PC-9 (cell line): ENCODE results near the gene RPL10A. TPM values are rescaled to one million over a fixed set of nuclear protein-coding genes. Genes with fewer than 3 reads are reported as not detected.

Experiments used
- BruUV-seq: library from RNA; stranded (reverse); fragments of 400-500 nt; replicated peaks from 2 replicates; lab custom pipeline; 2021; lab: Mats Ljungman, UMichigan
- CTCF ChIA-PET: fragments of 300-600 bp; sonication (Branson Sonifier 250); formaldehyde crosslinking; loops from one replicate; lab custom pipeline; 2022; ENCODE audit warnings: antibody characterized with exemption; lab: Charles Lee
- POLR2A ChIA-PET: fragments of 300-600 bp; sonication (Branson Sonifier 250); formaldehyde crosslinking; loops from one replicate; lab custom pipeline; 2022; ENCODE audit warnings: antibody characterized with exemption; ENCODE audit not compliant: unreplicated experiment; lab: Charles Lee
- DNase-seq, 2 experiments: peaks; one replicate each; pipeline versions ENCODE4 v3.0.0 to v3.0.0-alpha.2; 2015 to 2022; ENCODE audit warnings: mixed read lengths in 1 of 2
- H2AFZ ChIP-seq: fragments of 200-600 bp; sonication (generic); 2 replicates; pipeline ENCODE4 v1.8.1; 2017; ENCODE audit warnings: antibody characterized with exemption
- H3F3A ChIP-seq: fragments of 200-600 bp; sonication (generic); 2 replicates; pipeline ENCODE4 v1.8.1; 2017; ENCODE audit warnings: antibody characterized with exemption, mild to moderate bottlenecking, low read depth; ENCODE audit not compliant: insufficient read depth
- H3K27ac ChIP-seq: fragments of 200-600 bp; sonication (generic); 2 replicates; pipeline ENCODE4 v1.6.1; 2016; ENCODE audit warnings: mixed run types
- H3K27me3 ChIP-seq: fragments of 200-600 bp; sonication (generic); 2 replicates; pipeline ENCODE4 v1.6.1; 2016; ENCODE audit warnings: low read depth, mixed run types; ENCODE audit not compliant: insufficient read depth
- H3K36me3 ChIP-seq: fragments of 200-600 bp; sonication (generic); 2 replicates; pipeline ENCODE4 v1.6.1; 2016; ENCODE audit warnings: low read depth, mixed run types
- H3K4me1 ChIP-seq: fragments of 200-600 bp; sonication (generic); replicated peaks from 2 replicates; pipeline ENCODE4 v1.6.1; 2016; ENCODE audit warnings: mixed run types; ENCODE audit not compliant: insufficient read depth
- H3K4me2 ChIP-seq: fragments of 200-600 bp; sonication (generic); 2 replicates; pipeline ENCODE4 v1.6.1; 2017; ENCODE audit warnings: mixed run types
- H3K4me3 ChIP-seq: fragments of 200-600 bp; sonication (generic); 2 replicates; pipeline ENCODE4 v1.6.1; 2016; ENCODE audit warnings: mixed run types
- H3K79me2 ChIP-seq: fragments of 200-600 bp; sonication (generic); 2 replicates; pipeline ENCODE4 v1.6.1; 2017; ENCODE audit warnings: low read depth, mixed run types
- H3K9me2 ChIP-seq: fragments of 200-600 bp; sonication (generic); 2 replicates; pipeline ENCODE4 v1.8.1; 2017; ENCODE audit warnings: mild to moderate bottlenecking; ENCODE audit not compliant: insufficient read depth
- H3K9me3 ChIP-seq: fragments of 200-600 bp; sonication (generic); 2 replicates; pipeline ENCODE4 v1.8.1; 2016; ENCODE audit warnings: low read depth; ENCODE audit not compliant: insufficient read depth
- H4K20me1 ChIP-seq: fragments of 200-600 bp; sonication (generic); 2 replicates; pipeline ENCODE4 v1.8.1; 2017; ENCODE audit not compliant: insufficient read depth
- CTCF ChIP-seq: fragments of 200-600 bp; sonication (generic); conservative IDR thresholded peaks from 2 replicates; pipeline ENCODE4 v1.6.1; 2017; ENCODE audit warnings: mixed run types, antibody characterized with exemption, mild to moderate bottlenecking, moderate library complexity
- EZH2 ChIP-seq: fragments of 200-600 bp; sonication (generic); IDR thresholded peaks from 2 replicates; pipeline ENCODE4 v1.8.0; 2017; ENCODE audit warnings: antibody characterized with exemption, low read depth
- intact Hi-C: fragments of 100-400 bp; cut with micrococcal nuclease; formaldehyde crosslinking; loops from one replicate; pipeline ENCODE4 v1.10.0; 2022; ENCODE audit not compliant: unreplicated experiment
- total RNA-seq: library from RNA; stranded (reverse); gene quantifications from 2 replicates; pipeline ENCODE4 v1.2.3, GENCODE V29; 2021

Gene RPL10A
- total RNA-seq, 1 experiment from 2014 or later, result 1,335 TPM

DNA sequence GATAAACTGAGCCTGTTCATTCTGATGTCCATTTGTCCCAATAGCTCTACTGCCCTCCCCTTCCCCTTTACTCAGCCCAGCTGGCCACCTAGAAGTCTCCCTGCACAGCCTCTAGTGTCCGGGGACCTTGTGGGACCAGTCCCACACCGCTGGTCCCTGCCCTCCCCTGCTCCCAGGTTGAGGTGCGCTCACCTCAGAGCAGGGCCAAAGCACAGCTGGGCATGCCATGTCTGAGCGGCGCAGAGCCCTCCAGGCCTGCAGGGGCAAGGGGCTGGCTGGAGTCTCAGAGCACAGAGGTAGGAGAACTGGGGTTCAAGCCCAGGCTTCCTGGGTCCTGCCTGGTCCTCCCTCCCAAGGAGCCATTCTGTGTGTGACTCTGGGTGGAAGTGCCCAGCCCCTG, 40.8 kb upstream of the RPL10A start:
- BruUV-seq, result no TSS peak
- intact Hi-C loops, result no loop called here
- CTCF ChIA-PET, result no interaction called here

GRCh38 chr6:35427851-35428321, 40.3 kb upstream of the RPL10A start:
- Histone ChIP-seq H3K36me3 (no peaks in the 10 kb centered on the region), H3K27me3 (no peaks in the 10 kb centered on the region), H3K79me2 (no peaks in the 10 kb centered on the region), H3K9me2 (no peaks in the 10 kb centered on the region), H2AFZ (no peak overlapping the region), H3K4me2 (no peak overlapping the region), H3K27ac (no peak overlapping the region), H3K4me1 (no peaks in the 10 kb centered on the region), H3F3A (no peaks in the 10 kb centered on the region), H3K4me3 (no peak overlapping the region), H3K9me3 (peaks cover 18% of the 10 kb centered on the region; the same call in 1 of the 2 replicates), H4K20me1 (no peaks in the 10 kb centered on the region)
- TF ChIP-seq CTCF, result no peak
- no peak for TF ChIP-seq EZH2
- ChIA-PET POLR2A (no interaction called here), CTCF (interaction anchor here (0.6 to 0.7 kb wide), 2 partner anchors 119 to 247 kb away, joined by 4 to 5 read pairs; no protein-coding TSS in a partner anchor)
- BruUV-seq, result no TSS peak
- no peak for DNase-seq
- intact Hi-C loops, result no loop called here

More for the DNA sequence above, 40.8 kb upstream of the RPL10A start:
- no peaks in the 10 kb centered on the region for H3K9me2 ChIP-seq
- H3K27ac ChIP-seq, result no peak overlapping the region
- H3K36me3 ChIP-seq, result no peaks in the 10 kb centered on the region
- peaks cover 18% of the 10 kb centered on the region; the same call in 1 of the 2 replicates for H3K9me3 ChIP-seq
- DNase-seq, result no peak
- H4K20me1 ChIP-seq, result no peaks in the 10 kb centered on the region
- H3F3A ChIP-seq, result no peaks in the 10 kb centered on the region
- H3K4me1 ChIP-seq, result no peaks in the 10 kb centered on the region
- H3K4me2 ChIP-seq, result no peak overlapping the region
- no peak overlapping the region for H3K4me3 ChIP-seq
- no peaks in the 10 kb centered on the region for H3K79me2 ChIP-seq
- TF ChIP-seq EZH2 (no peak), CTCF (no peak)
- POLR2A ChIA-PET, result no interaction called here
- no peak overlapping the region for H2AFZ ChIP-seq
- H3K27me3 ChIP-seq, result no peaks in the 10 kb centered on the region

DNA sequence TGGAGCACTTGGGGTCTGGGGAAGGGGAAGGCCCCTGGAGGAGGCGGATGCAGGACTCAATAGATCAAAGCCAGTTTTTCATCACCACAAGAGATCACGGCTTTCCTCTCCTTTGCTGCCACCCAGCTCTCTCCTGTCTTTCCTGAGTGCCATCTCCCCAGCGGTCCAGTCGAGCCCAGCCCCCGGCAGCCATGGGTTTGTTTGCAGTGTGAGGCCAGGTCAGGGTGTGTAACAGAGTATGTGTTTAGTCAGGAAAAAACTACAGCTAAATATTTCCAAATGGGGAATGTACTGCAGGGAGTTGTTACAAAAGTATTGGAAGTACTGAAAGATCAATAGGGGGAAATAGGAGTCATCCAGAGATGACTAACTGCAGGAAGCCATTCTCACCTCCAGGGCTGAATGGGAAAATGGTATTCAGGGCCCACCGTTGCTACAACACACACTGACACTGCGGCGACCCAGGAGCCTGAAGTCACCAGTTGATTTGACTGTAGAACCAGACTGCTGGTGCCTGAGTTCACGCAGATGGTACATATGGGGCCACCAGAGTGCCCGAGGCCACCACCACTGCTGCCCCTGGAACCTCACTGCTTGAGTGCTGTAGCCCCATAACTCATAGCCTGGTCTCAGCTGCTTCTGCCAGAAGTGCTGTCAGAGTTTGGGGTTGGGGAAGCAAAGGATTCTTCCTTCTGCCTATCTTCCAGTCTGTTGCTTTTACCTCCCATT, 39.6 kb upstream of the RPL10A start:
- H3K9me3 ChIP-seq, result peaks cover 18% of the 10 kb centered on the region; the same call in 1 of the 2 replicates
- DNase-seq, result no peak
- H3F3A ChIP-seq, result no peaks in the 10 kb centered on the region
- H3K4me3 ChIP-seq, result no peak overlapping the region
- ChIA-PET POLR2A (interaction anchor here (0.6 kb wide), 1 partner anchor 16 kb away, joined by 3 read pairs; no protein-coding TSS in a partner anchor), CTCF (interaction anchor here (0.6 to 0.7 kb wide), 2 partner anchors 118 to 246 kb away, joined by 4 to 5 read pairs; no protein-coding TSS in a partner anchor)
- no peak overlapping the region for H3K4me2 ChIP-seq
- H3K9me2 ChIP-seq, result no peaks in the 10 kb centered on the region
- TF ChIP-seq EZH2, result no peak
- TF ChIP-seq CTCF, result no peak
- no peaks in the 10 kb centered on the region for H4K20me1 ChIP-seq
- intact Hi-C loops, result no loop called here
- H3K4me1 ChIP-seq, result no peaks in the 10 kb centered on the region
- BruUV-seq, result no TSS peak
- H2AFZ ChIP-seq, result no peak overlapping the region
- H3K79me2 ChIP-seq, result no peaks in the 10 kb centered on the region
- no peaks in the 10 kb centered on the region for H3K27me3 ChIP-seq
- H3K27ac ChIP-seq, result no peak overlapping the region
- H3K36me3 ChIP-seq, result no peaks in the 10 kb centered on the region
